ENCODE measurements around the gene TMA16.

TMA16 gene

GRCh38 chr4:163564221-163564720 is 69.8 kb downstream of the TMA16 start:
- no peak for DNase-seq (ENCODE audit: extremely low read depth, insufficient read length)
- no peaks in the 10 kb centered on the region for H3K36me3 ChIP-seq (ENCODE audit: control insufficient read depth, insufficient read depth, low read length)
- H3K4me3 ChIP-seq (replicated peaks; ENCODE audit: low read depth, low read length), result no peak overlapping the region
- H3K27me3 ChIP-seq (replicated peaks; ENCODE audit: control insufficient read depth, insufficient read depth, low read length), result no peaks in the 10 kb centered on the region
- TF ChIP-seq CTCF (IDR thresholded peaks at IDR 0.05; ENCODE audit: insufficient read depth, low read length, poor library complexity, severe bottlenecking), result no peak

GRCh38 chr4:163565226-163566135 is 71.0 kb downstream of the TMA16 start:
- no peak overlapping the region for H3K4me3 ChIP-seq (replicated peaks; ENCODE audit: low read depth, low read length)
- no peak for DNase-seq (ENCODE audit: extremely low read depth, insufficient read length)
- TF ChIP-seq CTCF (IDR thresholded peaks at IDR 0.05; ENCODE audit: insufficient read depth, low read length, poor library complexity, severe bottlenecking), result no peak
- H3K27me3 ChIP-seq (replicated peaks; ENCODE audit: control insufficient read depth, insufficient read depth, low read length), result no peaks in the 10 kb centered on the region
- H3K36me3 ChIP-seq (ENCODE audit: control insufficient read depth, insufficient read depth, low read length), result no peaks in the 10 kb centered on the region

GRCh38 chr4:163566257-163566796 is 71.8 kb downstream of the TMA16 start:
- no peaks in the 10 kb centered on the region for H3K36me3 ChIP-seq (ENCODE audit: control insufficient read depth, insufficient read depth, low read length)
- TF ChIP-seq CTCF (IDR thresholded peaks at IDR 0.05; ENCODE audit: insufficient read depth, low read length, poor library complexity, severe bottlenecking), result no peak
- no peaks in the 10 kb centered on the region for H3K27me3 ChIP-seq (replicated peaks; ENCODE audit: control insufficient read depth, insufficient read depth, low read length)
- H3K4me3 ChIP-seq (replicated peaks; ENCODE audit: low read depth, low read length), result no peak overlapping the region
- no peak for DNase-seq (ENCODE audit: extremely low read depth, insufficient read length)

GRCh38 chr4:163568843-163569242 is 74.4 kb downstream of the TMA16 start:
- H3K4me3 ChIP-seq (replicated peaks; ENCODE audit: low read depth, low read length), result no peak overlapping the region
- no peaks in the 10 kb centered on the region for H3K36me3 ChIP-seq (ENCODE audit: control insufficient read depth, insufficient read depth, low read length)
- TF ChIP-seq CTCF (IDR thresholded peaks at IDR 0.05; ENCODE audit: insufficient read depth, low read length, poor library complexity, severe bottlenecking), result no peak
- no peak for DNase-seq (ENCODE audit: extremely low read depth, insufficient read length)
- no peaks in the 10 kb centered on the region for H3K27me3 ChIP-seq (replicated peaks; ENCODE audit: control insufficient read depth, insufficient read depth, low read length)
